HG03139 (cell line): ENCODE measurements around the gene PLXNC1.
A peak's percentile ranks its signal among the peaks of the same experiment; 100 is the strongest.

Experiments used
- ATAC-seq: cut with Tn5 transposase; IDR thresholded peaks from one replicate; pipeline ENCODE4 v1.9.1; 2021; ENCODE audit not compliant: unreplicated experiment

Gene PLXNC1

DNA sequence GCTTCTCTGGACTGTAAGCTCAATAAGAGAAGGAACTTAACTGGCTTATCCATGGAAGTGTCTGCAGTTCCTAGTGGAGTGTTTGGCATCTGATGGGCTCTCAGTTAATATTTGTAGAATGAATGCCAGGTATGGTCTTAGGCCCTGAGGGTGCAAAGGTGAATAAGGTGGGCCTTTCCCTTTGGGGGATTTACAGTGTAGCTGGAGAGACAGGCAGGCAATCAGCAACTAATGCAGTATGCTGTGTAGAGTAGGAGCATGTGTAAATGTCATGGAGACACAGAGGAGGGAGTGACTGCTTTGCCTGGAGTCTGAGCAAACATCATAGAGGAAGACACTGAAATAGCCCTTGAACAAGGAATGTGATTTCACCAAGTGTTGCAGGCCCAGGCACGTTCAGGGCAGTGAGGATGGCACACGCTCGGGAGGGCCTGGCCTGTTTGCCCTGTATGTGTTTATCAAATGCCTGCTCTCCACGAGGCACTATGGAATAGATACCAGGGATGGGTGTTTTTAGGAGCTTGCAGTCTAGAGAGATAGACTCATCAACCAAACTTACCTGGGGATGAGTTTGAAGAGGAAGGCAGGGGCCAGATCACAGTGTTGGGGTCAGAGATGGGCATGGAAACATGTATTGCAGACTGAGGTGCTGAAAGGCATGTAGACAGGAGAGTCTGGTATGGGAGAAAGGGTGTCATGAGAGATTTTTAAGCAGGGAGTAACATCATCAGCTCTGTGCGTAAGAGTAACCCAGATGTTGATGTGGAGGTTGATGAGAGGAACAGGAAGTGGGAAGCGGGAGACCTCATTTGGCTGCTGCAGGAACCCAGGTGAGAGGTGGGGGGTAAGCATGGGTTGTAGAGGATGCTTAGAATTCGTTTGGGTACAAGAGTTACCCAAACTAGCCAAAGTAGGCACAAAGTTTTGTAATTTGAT lies 54.1 kb downstream of the PLXNC1 start:
- no peak for ATAC-seq

DNA sequence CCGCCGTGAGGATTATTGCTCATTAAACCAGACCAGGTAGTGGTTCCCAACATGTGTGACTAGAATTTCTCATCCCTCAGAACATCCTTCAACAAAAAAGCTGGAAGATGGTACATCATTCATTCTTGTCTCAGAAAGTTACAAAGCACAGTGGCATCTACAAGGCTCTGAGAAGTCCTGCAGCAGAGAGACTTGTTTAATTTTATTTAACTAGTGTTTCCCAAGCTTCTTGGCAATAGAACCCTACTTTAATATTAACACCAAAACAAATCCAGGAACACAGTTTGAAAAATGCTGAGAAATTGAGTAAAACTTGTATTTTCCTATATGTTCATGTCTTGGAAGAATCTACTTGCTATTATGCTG lies 54.8 kb downstream of the PLXNC1 start:
- ATAC-seq, result no peak

DNA sequence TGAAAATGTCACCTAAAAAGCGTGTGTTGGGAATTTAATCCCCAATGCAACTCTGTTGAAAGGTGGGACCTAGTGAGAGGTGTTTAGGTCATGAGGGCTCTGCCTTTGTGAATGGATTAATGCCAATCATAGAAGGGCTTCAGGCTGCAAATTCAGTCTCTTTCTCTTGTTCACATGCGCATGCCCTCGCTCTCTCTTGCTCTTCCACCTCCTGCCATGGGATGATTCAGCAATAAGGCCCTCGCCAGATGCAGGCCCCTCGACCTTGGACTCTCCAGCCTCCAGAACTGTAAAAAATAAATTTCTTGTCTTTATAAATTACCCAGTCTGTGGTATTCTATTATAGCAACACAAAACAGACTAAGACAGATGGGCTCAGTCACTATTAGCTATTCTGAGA lies 55.4 kb downstream of the PLXNC1 start:
- ATAC-seq, result no peak

GRCh38 chr12:94204499-94205247 lies 56.3 kb downstream of the PLXNC1 start:
- peak; percentile 27 for ATAC-seq

DNA sequence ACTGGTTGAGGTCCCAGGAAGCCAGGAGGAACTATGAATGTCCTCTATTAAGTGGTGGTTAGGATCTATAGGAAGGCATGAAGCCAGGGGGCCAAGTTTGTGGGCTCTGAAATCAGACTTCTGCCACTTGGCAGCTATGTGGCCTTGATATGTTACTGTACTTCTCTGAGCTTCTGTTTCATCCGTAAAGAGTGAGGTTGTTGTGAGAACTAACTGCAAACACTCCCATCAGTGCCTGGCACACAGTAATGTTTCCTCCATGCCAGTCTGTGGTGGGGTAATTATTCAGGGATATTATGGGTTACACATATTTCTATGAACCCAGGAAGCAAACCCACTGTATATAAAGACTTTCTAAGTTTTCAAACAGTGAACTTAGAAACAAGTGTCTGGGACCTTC lies 57.4 kb downstream of the PLXNC1 start:
- no peak for ATAC-seq

DNA sequence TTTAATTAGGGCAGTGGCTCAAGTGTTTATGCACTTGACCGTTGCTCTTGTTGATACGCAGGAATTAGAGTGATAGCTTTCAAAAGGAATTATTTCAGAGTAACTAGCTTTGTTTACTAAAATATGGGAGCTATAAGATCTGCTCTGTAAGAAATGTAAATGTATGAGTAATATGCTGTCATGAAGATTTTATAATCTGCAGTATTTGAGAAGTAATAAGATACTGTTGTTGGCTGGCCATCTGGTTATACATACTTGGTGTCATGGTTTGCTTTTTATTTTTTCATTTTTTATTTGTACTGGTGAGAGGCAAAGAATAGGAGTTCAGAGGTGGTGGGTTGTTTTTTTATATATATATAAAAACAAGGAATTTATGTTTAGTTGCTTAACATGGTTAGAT lies 58.5 kb downstream of the PLXNC1 start:
- no peak for ATAC-seq

DNA sequence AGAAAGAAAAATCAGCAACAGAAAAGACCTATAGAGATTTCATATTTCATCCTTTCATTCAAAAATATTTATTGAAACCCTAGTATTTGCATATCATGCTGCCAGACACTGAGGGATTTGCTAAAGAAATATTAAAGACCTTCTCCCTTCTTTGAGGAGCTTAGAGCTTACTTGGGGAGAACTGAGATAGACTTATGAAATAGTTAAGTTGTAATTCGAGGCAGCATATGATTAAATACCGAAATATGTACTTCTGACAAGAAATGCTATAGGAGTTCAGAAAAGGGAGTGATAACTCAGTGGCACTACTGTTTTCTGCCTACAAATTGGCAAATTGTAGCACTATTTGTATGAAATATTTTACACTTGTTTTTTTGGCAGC lies 59.1 kb downstream of the PLXNC1 start:
- no peak for ATAC-seq

DNA sequence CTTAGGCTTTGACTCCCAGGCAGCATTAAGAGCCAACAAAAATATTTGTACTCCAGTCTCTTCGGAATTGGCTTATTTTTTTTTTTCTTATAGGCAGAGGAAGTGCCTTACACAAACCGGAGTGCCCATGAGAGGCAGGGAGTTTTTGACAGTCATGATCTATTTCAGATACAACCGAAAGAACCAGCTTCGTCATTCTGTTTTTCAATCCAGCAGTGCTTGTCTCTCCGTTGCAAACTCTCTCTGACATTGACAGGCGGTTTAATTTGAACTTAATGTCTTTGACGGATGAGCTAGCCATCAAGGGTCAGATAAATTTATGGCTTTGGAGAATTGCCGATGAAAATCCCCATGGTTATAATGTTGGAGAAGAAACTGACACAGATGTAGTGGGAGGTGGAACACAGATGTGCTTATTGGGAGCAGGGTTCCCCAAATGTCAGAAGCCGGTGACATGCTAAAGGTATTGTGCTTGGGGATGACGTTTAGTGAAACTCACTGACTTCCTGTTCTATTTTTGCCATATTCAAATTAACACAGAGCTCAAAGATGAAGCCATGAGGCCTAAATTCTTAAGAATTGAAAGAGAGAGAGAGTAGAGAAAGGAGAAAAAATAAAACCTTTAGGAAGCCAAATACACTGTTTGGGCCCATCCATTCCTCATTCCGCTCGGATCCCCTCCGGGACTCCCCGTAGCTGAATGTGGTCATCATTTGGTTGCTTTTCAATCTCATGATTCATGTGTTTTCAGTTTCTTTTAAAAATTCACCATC lies 59.7 kb downstream of the PLXNC1 start:
- peak; percentile 65 for ATAC-seq

DNA sequence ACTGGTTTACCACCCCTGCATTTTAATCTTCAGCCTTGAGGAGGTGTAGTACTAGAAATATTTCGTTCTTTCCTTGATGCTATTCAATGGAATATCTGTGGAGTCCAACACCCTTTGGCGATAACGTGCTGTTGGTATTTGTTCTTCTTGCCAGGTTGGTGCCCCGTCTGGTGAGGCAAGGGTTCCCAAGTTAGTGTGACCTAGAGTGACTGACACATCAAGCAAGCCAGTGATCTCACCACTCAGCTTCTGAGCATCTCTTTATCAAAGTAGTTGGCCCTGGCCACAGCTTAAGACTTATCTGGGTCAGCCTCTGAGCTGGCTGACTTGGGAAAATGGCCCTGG lies 60.2 kb downstream of the PLXNC1 start:
- peak; percentile 28 for ATAC-seq

DNA sequence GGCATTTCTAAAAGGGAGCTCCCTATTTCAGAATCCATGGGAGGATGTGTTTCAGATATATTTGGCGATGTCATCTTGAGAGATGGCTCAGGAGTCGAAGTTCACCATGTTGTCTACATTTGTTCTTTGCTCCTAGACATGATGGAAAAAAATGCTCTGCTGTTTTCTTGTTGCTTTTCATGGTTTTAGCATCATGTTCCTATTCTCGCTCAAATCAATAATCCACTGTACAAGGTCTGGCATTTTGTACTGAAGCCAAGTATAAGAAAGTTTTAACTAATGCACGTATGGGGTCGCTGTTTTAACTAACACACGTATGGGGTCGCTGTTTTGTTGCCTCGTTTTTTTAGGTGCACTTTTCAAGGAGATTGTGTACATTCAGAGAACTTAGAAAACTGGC lies 60.9 kb downstream of the PLXNC1 start:
- ATAC-seq, result no peak

DNA sequence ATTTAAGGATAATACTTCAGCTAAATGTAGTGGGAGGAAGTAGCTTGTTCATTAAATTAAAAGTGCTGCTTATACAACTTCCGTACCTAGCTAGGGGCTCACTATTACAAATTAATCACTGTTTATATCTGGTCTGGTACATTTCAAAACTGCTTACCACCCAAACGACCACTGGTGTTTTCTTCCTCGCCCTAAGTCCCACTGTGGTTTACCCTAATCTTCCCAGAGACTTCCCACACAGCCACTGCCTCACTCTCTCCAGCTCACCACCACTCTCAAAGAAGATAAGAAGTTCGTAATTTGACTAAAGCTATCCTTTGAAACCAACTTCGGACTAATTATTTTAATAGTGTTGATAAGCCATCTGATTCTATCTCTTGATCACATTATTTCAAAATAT lies 62.6 kb downstream of the PLXNC1 start:
- no peak for ATAC-seq

DNA sequence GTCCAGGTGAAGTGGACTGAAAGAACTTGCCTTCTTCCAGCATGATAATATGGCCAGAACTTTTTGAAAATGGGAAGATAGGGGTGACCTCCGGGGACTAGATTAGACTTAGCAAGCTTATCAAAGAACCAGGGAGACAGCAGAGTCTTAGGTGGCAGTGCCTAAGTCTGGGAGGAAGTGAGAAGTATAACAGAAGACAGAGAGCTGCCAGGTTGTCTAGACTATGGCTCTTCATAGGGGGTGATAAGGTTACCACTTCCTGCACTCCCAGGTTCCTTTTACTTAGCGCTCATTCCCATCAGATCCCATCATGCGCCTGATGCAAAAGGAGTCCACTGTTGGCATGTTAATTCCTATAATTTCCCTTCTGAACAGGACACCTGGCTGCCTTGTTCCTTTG lies 69.9 kb downstream of the PLXNC1 start:
- no peak for ATAC-seq

DNA sequence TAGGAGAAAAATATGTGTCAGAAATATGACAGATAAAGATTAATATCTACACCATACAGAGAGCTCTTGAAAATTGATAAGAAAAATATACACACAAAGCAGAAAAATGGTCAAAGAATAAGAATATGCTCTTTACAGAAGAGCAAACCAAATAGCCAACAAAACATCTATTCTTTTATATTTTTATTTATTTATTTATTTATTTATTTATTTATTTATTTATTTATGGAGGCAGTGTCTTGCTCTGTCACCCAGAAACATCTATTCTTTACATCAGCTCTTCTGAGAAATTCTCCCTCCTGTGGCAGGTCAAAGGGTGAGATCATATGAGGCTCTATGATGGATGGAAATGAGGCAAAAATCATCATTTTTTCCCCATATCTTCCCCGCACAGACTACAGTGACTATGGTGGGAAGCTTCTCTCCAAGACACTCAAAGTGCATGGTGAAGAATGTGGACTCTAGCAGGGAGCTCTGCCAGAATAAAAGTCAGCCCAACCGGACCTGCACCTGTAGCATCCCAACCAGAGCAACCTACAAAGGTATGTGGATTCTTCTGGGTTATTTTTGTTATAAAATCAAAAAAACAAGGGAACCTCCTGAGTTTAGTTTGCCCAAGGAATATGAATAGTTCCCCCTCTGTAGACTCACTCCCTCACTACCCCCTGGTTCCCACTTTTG lies 71.4 kb downstream of the PLXNC1 start:
- ATAC-seq, result no peak

- no peak for ATAC-seq
These were observed 72.4 kb downstream of the PLXNC1 start for GRCh38 chr12:94220804-94221203.

- ATAC-seq, result no peak
These were observed 74.1 kb downstream of the PLXNC1 start for GRCh38 chr12:94222351-94223084.

GRCh38 chr12:94223842-94224241 lies 75.5 kb downstream of the PLXNC1 start:
- ATAC-seq, result no peak

DNA sequence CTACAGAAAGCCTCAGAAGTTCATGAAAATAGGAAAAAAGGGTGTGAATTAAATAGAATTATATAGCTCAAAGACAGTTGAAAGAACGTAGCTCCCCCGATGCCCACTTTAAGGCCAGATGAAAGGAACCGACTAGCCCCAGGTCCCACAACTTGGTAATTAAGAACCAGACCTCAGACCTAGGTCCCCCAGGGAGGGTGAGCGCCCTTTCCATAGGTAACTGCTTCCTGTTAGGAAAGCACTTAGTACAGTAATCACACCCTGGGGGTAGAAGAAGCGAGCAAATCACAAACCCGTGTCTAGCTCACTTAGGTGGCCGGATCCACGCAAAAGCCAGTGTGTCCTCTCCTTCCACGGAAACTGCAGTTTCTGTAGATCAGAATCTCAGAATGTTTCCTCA lies 77.1 kb downstream of the PLXNC1 start:
- no peak for ATAC-seq

GRCh38 chr12:94225947-94226630 lies 77.7 kb downstream of the PLXNC1 start:
- ATAC-seq, result no peak

GRCh38 chr12:94227066-94227465 lies 78.7 kb downstream of the PLXNC1 start:
- no peak for ATAC-seq

DNA sequence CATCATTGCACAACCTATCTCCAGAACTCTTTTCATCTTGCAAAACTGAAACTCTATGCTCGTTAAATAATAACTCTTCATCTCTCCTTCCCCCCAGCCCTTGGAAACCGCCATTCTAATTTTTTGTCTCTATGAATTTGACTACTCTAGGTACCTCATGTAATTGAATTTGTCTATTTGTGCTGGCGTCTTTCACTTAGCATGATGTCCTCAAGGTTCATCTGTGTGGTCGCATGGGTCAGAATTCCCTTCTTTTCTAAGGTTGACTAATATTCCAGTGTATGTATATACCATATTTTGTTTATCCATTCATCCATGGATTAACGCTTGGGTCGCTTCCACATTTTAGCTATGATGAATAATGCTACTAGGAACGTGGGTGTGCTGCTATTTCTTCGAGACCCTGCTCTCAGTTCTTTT lies 80.1 kb downstream of the PLXNC1 start:
- no peak for ATAC-seq
